ENCODE data around the gene MYOZ3.

MYOZ3 gene

DNA sequence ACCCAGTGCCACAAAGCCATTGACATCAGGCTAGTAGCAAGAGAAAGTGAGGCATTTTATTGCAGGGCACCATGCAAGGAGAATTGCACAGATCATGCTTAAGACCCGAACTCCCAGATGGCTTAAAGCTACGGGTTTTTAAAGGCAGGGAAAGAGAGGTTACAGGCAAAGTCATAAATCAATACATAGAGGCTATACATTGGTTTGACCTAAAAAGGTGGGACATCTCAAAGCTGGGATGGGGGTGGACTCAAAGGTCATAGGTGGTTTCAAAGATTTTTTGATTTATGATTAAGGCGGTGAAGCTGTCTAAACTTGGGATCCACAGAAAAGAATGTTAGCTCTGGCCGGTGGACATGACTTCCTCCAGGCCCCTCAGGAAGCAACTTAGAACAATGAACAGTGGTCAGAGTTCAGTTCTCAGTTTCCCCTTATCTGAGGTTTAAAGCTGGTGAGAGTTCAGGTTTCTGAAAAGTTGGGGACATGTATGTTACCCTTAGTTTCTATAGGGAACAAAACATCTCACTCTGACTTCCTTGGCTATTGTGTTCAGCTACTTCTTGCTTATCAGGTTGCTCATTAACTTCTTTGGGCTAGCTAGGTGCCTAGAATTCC is 45.8 kb downstream of the MYOZ3 start:
- Histone ChIP-seq H2AFZ (no peak overlapping the region), H3K9ac (no peak overlapping the region), H3K36me3 (ENCODE audit: control insufficient read depth, insufficient read depth, low read length) (no peaks in the 10 kb centered on the region), H3K4me3 (ENCODE audit: low read depth, low read length) (no peak overlapping the region), H3K79me2 (no peaks in the 10 kb centered on the region), H3K4me1 (no peaks in the 10 kb centered on the region), H3K27ac (no peak overlapping the region), H3K9me3 (ENCODE audit: control insufficient read depth, low read length) (no peaks in the 10 kb centered on the region), H3K4me2 (ENCODE audit: low read length) (no peak overlapping the region), H3K27me3 (ENCODE audit: control insufficient read depth, insufficient read depth, low read length) (no peaks in the 10 kb centered on the region)
- TF ChIP-seq CTCF (IDR thresholded peaks at IDR 0.05): no peak

GRCh38 chr5:150710165-150710564 is 49.1 kb downstream of the MYOZ3 start:
- Histone ChIP-seq H3K36me3 (ENCODE audit: control insufficient read depth, insufficient read depth, low read length) (no peaks in the 10 kb centered on the region), H3K9ac (no peak overlapping the region), H3K4me2 (ENCODE audit: low read length) (no peak overlapping the region)

DNA sequence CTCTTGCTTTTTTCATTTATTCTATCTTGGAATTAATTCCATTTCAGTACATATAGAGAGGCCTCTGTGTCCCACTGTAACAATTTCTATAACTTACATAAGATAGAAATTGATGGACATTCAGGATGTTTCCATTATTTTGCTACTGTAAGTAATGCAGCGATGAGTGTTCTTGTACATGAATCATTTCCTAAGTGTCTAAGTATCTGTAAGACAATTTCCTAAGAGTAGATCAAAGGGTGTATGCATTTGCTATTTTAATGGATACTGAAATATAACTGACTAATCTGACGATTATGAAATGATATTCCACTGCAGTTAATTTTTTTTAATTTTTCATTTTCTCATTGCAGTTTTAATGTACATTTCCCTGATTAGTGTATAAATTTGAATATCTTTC is 62.8 kb downstream of the MYOZ3 start:
- no peak overlapping the region for H3K4me3 ChIP-seq (ENCODE audit: low read depth, low read length)
- H3K27me3 ChIP-seq (ENCODE audit: control insufficient read depth, insufficient read depth, low read length): no peaks in the 10 kb centered on the region
- H3K79me2 ChIP-seq: no peaks in the 10 kb centered on the region
- TF ChIP-seq CTCF (IDR thresholded peaks at IDR 0.05): no peak
- H3K4me1 ChIP-seq: no peaks in the 10 kb centered on the region
- H2AFZ ChIP-seq: no peak overlapping the region
- H3K9me3 ChIP-seq (ENCODE audit: control insufficient read depth, low read length): no peaks in the 10 kb centered on the region
- no peaks in the 10 kb centered on the region for H3K36me3 ChIP-seq (ENCODE audit: control insufficient read depth, insufficient read depth, low read length)
- H3K9ac ChIP-seq: no peak overlapping the region
- no peak overlapping the region for H3K27ac ChIP-seq
- H3K4me2 ChIP-seq (ENCODE audit: low read length): no peak overlapping the region

More at GRCh38 chr5:150710165-150710564, 49.1 kb downstream of the MYOZ3 start:
- no peak overlapping the region for H3K4me3 ChIP-seq (ENCODE audit: low read depth, low read length)
- no peaks in the 10 kb centered on the region for H3K9me3 ChIP-seq (ENCODE audit: control insufficient read depth, low read length)
- no peaks in the 10 kb centered on the region for H3K27me3 ChIP-seq (ENCODE audit: control insufficient read depth, insufficient read depth, low read length)
- H2AFZ ChIP-seq: no peak overlapping the region
- TF ChIP-seq CTCF (IDR thresholded peaks at IDR 0.05): peak; percentile 9
- H3K79me2 ChIP-seq: no peaks in the 10 kb centered on the region
- no peak overlapping the region for H3K27ac ChIP-seq
- H3K4me1 ChIP-seq: no peaks in the 10 kb centered on the region
